T-helper 2 cell treated with Interferon-gamma antibody and Interleukin-4, amounts not matched to agents 5 μg/mL and 100 μg/mL, for 36 hours (primary cell): ENCODE measurements around the gene ZBTB5.

Experiments
- DNase-seq: peaks from one replicate; pipeline ENCODE4 v3.0.0; 2021; ENCODE audit warnings: low spot score
- H3K27ac Mint-ChIP-seq: one replicate; pipeline ENCODE4 v1.8.0; 2021; ENCODE audit warnings: mild to moderate bottlenecking, mixed read lengths
- H3K27me3 Mint-ChIP-seq: one replicate; pipeline ENCODE4 v1.8.0; 2021; ENCODE audit warnings: low read depth, mixed read lengths
- H3K36me3 Mint-ChIP-seq: one replicate; pipeline ENCODE4 v1.8.0; 2021; ENCODE audit warnings: low read depth, mixed read lengths
- H3K4me1 Mint-ChIP-seq: one replicate; pipeline ENCODE4 v1.8.0; 2021; ENCODE audit warnings: low read depth, mixed read lengths
- H3K4me3 Mint-ChIP-seq: one replicate; pipeline ENCODE4 v1.8.0; 2022; ENCODE audit warnings: mild to moderate bottlenecking, moderate library complexity, mixed read lengths
- H3K9me3 Mint-ChIP-seq: one replicate; pipeline ENCODE4 v1.8.0; 2021; ENCODE audit warnings: mixed read lengths

Gene ZBTB5

DNA sequence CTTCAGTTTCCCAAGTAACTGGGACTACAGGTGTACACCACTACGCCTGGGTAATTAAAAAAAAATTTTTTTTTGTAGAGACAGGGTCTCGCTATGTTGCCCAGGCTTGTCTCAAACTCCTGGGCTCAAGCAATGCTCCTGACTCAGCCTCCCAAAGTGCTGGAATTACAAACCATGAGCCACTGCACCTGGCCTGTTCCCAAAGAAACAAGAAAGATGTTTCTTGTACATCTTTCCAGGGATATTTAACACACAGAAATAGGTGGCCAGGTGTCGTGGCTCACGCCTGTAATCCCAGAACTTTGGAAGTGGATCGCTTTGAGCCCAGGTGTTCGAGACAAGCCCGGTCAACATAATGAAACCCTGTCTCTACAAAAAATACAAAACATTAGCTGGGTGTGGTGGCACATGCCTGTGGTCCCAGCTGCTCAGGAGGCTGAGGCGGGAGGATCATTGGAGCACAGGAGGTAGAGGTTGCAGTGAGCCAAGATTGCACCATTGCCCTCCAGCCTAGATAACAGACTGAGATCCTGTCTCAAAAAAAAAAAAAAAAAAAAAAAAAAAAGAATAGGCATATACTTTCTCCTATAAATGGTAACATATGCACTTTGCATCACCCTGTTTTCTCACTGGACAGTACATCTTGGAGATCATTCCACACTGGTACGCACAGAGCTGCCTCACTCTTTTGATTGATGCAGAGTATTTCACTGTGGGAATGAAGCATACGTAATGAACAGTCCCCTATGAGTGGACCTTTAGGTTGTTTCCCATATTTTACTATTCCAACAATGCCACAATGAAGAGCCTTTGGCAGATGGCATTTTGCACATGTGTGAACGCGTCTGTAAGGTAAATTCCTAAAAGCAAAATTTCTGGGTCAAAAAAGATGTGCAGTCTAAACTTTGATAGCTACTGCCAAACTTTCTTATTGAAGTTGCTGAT lies 44.7 kb downstream of the ZBTB5 start:
- Mint-ChIP-seq H3K36me3 (peaks cover 3% of the 10 kb centered on the region), H3K27me3 (no peaks in the 10 kb centered on the region), H3K4me1 (peaks cover 13% of the 10 kb centered on the region), H3K9me3 (no peaks in the 10 kb centered on the region), H3K27ac (no peak overlapping the region), H3K4me3 (no peak overlapping the region)
- no peak for DNase-seq

DNA sequence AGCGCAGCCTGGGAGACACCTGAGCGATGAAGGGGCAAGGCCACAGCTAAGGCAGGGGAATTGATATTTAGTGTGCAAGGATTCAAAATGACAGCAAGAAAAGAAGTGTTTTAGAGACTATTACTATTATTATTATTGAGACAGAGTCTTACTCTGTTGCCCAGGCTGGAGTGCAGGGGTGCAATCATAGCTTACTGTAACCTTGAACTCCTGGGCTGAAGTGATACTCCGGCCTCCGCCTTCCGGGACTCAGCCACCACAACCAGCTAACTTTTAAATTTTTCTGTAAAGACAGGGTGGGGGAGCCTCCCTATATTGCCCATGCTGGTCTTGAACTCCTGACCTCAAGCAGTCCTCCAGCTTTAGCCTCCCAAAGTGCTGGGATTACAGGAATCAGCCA lies 46.0 kb downstream of the ZBTB5 start:
- Mint-ChIP-seq H3K4me3 (no peak overlapping the region), H3K36me3 (peaks cover 3% of the 10 kb centered on the region), H3K4me1 (peaks cover 19% of the 10 kb centered on the region), H3K27me3 (no peaks in the 10 kb centered on the region), H3K27ac (no peak overlapping the region), H3K9me3 (no peaks in the 10 kb centered on the region)
- DNase-seq, result no peak

- no peak for DNase-seq
- Mint-ChIP-seq H3K9me3 (no peaks in the 10 kb centered on the region), H3K36me3 (peaks cover 3% of the 10 kb centered on the region), H3K27ac (no peak overlapping the region), H3K4me3 (no peak overlapping the region), H3K4me1 (peaks cover 11% of the 10 kb centered on the region), H3K27me3 (no peaks in the 10 kb centered on the region)
These were observed 47.2 kb downstream of the ZBTB5 start for GRCh38 chr9:37417857-37418618.

GRCh38 chr9:37417252-37417803 lies 47.9 kb downstream of the ZBTB5 start:
- no peak for DNase-seq
- no peaks in the 10 kb centered on the region for H3K36me3 Mint-ChIP-seq
- H3K9me3 Mint-ChIP-seq, result no peaks in the 10 kb centered on the region
- no peaks in the 10 kb centered on the region for H3K27me3 Mint-ChIP-seq
- peaks cover 11% of the 10 kb centered on the region for H3K4me1 Mint-ChIP-seq
- H3K4me3 Mint-ChIP-seq, result no peak overlapping the region
- H3K27ac Mint-ChIP-seq, result no peak overlapping the region

GRCh38 chr9:37415011-37415719 lies 50.1 kb downstream of the ZBTB5 start:
- Mint-ChIP-seq H3K27me3 (no peaks in the 10 kb centered on the region), H3K4me1 (peaks cover 16% of the 10 kb centered on the region), H3K9me3 (no peaks in the 10 kb centered on the region), H3K36me3 (no peaks in the 10 kb centered on the region), H3K27ac (peak overlapping the region; percentile 69), H3K4me3 (no peak overlapping the region)
- DNase-seq, result peak; percentile 68

- H3K4me1 Mint-ChIP-seq, result peaks cover 20% of the 10 kb centered on the region
- H3K36me3 Mint-ChIP-seq, result no peaks in the 10 kb centered on the region
- no peaks in the 10 kb centered on the region for H3K9me3 Mint-ChIP-seq
- DNase-seq, result no peak
- no peak overlapping the region for H3K27ac Mint-ChIP-seq
- H3K27me3 Mint-ChIP-seq, result no peaks in the 10 kb centered on the region
- no peak overlapping the region for H3K4me3 Mint-ChIP-seq
These were observed 50.7 kb downstream of the ZBTB5 start for GRCh38 chr9:37414503-37414943.

DNA sequence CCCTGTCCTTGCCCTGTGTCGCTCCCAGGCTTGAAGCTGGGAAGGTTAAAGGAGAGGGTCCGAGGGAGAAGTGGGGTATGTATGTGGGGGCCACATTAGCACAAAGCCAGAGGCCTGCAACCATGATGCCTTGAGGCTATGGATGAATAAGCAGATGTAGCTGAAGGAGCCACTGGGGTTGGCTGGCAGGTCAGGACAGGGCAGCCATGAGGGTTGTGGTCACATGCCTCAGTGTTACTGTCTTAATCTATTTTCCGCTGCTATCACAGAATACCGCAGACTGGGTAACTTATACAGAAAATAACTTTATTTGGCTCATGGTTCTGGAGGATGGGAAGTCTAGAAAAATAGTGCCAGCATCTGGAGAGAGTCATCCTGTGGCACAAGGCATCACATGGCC lies 51.9 kb downstream of the ZBTB5 start:
- Mint-ChIP-seq H3K4me1 (peaks cover 26% of the 10 kb centered on the region), H3K27me3 (no peaks in the 10 kb centered on the region), H3K27ac (no peak overlapping the region), H3K9me3 (no peaks in the 10 kb centered on the region), H3K4me3 (no peak overlapping the region), H3K36me3 (no peaks in the 10 kb centered on the region)
- no peak for DNase-seq

DNA sequence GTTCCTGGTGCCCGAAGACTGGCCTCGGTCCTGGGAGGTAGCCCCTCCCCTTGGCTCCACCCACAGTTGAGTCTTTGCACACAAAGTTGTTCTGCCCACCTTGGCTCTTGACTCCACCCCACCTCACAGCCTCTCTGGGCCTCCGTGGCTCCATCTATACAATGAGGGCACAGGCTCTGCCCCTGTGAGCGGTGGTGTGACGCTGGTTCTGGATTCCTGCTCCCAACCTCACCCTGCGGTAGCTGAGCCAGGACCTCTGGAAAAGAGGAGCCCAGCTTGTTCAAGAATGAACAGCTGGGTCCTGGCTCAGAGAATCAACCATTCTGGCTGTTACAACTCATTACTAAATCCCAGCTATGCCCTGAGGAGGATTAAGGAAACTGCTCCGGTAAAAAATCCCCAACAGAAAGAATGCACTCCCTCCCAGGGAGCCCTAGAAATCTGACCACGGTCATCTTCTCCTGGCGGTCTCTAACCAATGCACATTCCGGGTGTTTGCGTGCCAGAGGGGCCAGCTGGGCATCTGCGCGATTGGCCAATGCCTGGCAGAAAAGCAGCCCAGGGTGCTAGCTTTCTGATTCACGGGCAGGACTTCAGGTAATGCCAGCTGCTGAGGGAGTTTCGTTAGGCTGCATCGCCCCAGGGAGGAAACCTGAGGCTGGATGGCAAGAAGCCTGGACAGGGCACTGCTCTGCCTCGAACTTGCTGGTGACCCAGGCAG lies 52.7 kb downstream of the ZBTB5 start:
- peaks cover 26% of the 10 kb centered on the region for H3K4me1 Mint-ChIP-seq
- no peaks in the 10 kb centered on the region for H3K27me3 Mint-ChIP-seq
- no peaks in the 10 kb centered on the region for H3K36me3 Mint-ChIP-seq
- no peak for DNase-seq
- H3K9me3 Mint-ChIP-seq, result no peaks in the 10 kb centered on the region
- peak overlapping the region; percentile 35 for H3K27ac Mint-ChIP-seq
- no peak overlapping the region for H3K4me3 Mint-ChIP-seq

- H3K36me3 Mint-ChIP-seq, result no peaks in the 10 kb centered on the region
- peaks cover 27% of the 10 kb centered on the region for H3K4me1 Mint-ChIP-seq
- peak overlapping the region; percentile 42 for H3K27ac Mint-ChIP-seq
- H3K4me3 Mint-ChIP-seq, result peak overlapping the region; percentile 8
- H3K9me3 Mint-ChIP-seq, result no peaks in the 10 kb centered on the region
- H3K27me3 Mint-ChIP-seq, result peaks cover under 1% of the 10 kb centered on the region
- DNase-seq, result peak; percentile 44
These were observed 54.1 kb downstream of the ZBTB5 start for GRCh38 chr9:37410969-37411785.

GRCh38 chr9:37410354-37410861 lies 54.8 kb downstream of the ZBTB5 start:
- H3K27ac Mint-ChIP-seq, result peak overlapping the region; percentile 7
- no peaks in the 10 kb centered on the region for H3K9me3 Mint-ChIP-seq
- H3K4me3 Mint-ChIP-seq, result no peak overlapping the region
- no peak for DNase-seq
- no peaks in the 10 kb centered on the region for H3K36me3 Mint-ChIP-seq
- H3K4me1 Mint-ChIP-seq, result peaks cover 27% of the 10 kb centered on the region
- H3K27me3 Mint-ChIP-seq, result peaks cover 3% of the 10 kb centered on the region

GRCh38 chr9:37408933-37409710 lies 56.1 kb downstream of the ZBTB5 start:
- DNase-seq, result peak; percentile 75
- no peaks in the 10 kb centered on the region for H3K36me3 Mint-ChIP-seq
- H3K4me1 Mint-ChIP-seq, result peaks cover 22% of the 10 kb centered on the region
- H3K4me3 Mint-ChIP-seq, result no peak overlapping the region
- H3K9me3 Mint-ChIP-seq, result no peaks in the 10 kb centered on the region
- peaks cover 4% of the 10 kb centered on the region for H3K27me3 Mint-ChIP-seq
- peak overlapping the region; percentile 21 for H3K27ac Mint-ChIP-seq

DNA sequence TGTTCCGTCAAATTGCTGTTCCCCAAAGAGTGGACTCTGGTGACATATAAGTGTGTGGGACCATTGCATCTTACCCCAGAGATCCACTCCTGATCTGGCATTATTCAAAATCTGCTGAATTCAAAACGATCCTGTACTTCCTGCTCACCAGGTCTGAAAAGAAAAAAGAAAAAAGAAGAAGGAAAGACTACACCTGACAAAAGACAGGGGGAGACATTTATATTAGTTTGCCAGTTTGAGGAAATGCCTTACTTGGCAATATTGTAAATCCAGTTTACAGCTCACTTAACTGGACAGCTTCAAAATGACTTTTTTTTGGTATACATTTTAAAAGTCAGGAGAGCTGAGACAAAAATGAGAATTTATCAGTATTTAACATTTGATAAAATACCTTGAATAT lies 57.8 kb downstream of the ZBTB5 start:
- no peaks in the 10 kb centered on the region for H3K9me3 Mint-ChIP-seq
- H3K27me3 Mint-ChIP-seq, result peaks cover 8% of the 10 kb centered on the region
- peaks cover 22% of the 10 kb centered on the region for H3K4me1 Mint-ChIP-seq
- H3K4me3 Mint-ChIP-seq, result no peak overlapping the region
- no peaks in the 10 kb centered on the region for H3K36me3 Mint-ChIP-seq
- no peak for DNase-seq
- H3K27ac Mint-ChIP-seq, result no peak overlapping the region
